ENCODE data around the gene FER.
"Not testable (repeated sequence)": the region's sequence is repeated elsewhere in the genome, so short reads cannot be mapped to it uniquely, and the experiment has no call there.

Gene FER

GRCh38 chr5:109141222-109142200 lies 393.8 kb downstream of the FER start:
- no peak for DNase-seq

- DNase-seq: no peak
These were observed 395.3 kb downstream of the FER start for GRCh38 chr5:109143031-109143430.

- DNase-seq: no peak
These were observed 397.4 kb downstream of the FER start for GRCh38 chr5:109145139-109145538.

- no peak for DNase-seq
These were observed 398.9 kb downstream of the FER start for GRCh38 chr5:109146591-109146990.

GRCh38 chr5:109152565-109152964 lies 404.9 kb downstream of the FER start:
- DNase-seq: no peak

GRCh38 chr5:109155625-109156024 lies 407.9 kb downstream of the FER start:
- DNase-seq: no peak

GRCh38 chr5:109156885-109157284 lies 409.2 kb downstream of the FER start:
- DNase-seq: no peak

GRCh38 chr5:109160468-109160867 lies 412.8 kb downstream of the FER start:
- no peak for DNase-seq

- DNase-seq: no peak
These were observed 414.4 kb downstream of the FER start for GRCh38 chr5:109161914-109162683.

- DNase-seq: no peak
These were observed 415.6 kb downstream of the FER start for GRCh38 chr5:109163336-109163735.

- no peak for DNase-seq
These were observed 416.3 kb downstream of the FER start for GRCh38 chr5:109164001-109164400.

GRCh38 chr5:109167586-109167985 lies 419.9 kb downstream of the FER start:
- DNase-seq: no peak

- DNase-seq: no peak
These were observed 420.5 kb downstream of the FER start for GRCh38 chr5:109168151-109168550.

- no peak for DNase-seq
These were observed 423.1 kb downstream of the FER start for GRCh38 chr5:109170629-109171350.

- not testable (repeated sequence) for DNase-seq
These were observed 423.9 kb downstream of the FER start for GRCh38 chr5:109171437-109172073.

GRCh38 chr5:109173036-109173794 lies 425.5 kb downstream of the FER start:
- DNase-seq: no peak

GRCh38 chr5:109177227-109177626 lies 429.5 kb downstream of the FER start:
- DNase-seq: no peak

GRCh38 chr5:109177782-109178181 lies 430.1 kb downstream of the FER start:
- no peak for DNase-seq

GRCh38 chr5:109180668-109181067 lies 433.0 kb downstream of the FER start:
- DNase-seq: no peak

- DNase-seq: no peak
These were observed 439.1 kb downstream of the FER start for GRCh38 chr5:109186759-109187158.

- DNase-seq: no peak
These were observed 443.5 kb downstream of the FER start for GRCh38 chr5:109191153-109191558.

GRCh38 chr5:109192027-109192426 lies 444.3 kb downstream of the FER start:
- DNase-seq: no peak
